HG02884 (cell line): Measurements from ENCODE around the gene ATAD3A.
A peak's percentile ranks its signal among the peaks of the same experiment; 100 is the strongest.
"Not testable (repeated sequence)": the region's sequence is repeated elsewhere in the genome, so short reads cannot be mapped to it uniquely, and the experiment has no call there.

Experiments used
- ATAC-seq: cut with Tn5 transposase; IDR thresholded peaks from one replicate; pipeline ENCODE4 v1.9.1; 2021; ENCODE audit warnings: mild to moderate bottlenecking, moderate library complexity; ENCODE audit not compliant: unreplicated experiment

ATAD3A gene

DNA sequence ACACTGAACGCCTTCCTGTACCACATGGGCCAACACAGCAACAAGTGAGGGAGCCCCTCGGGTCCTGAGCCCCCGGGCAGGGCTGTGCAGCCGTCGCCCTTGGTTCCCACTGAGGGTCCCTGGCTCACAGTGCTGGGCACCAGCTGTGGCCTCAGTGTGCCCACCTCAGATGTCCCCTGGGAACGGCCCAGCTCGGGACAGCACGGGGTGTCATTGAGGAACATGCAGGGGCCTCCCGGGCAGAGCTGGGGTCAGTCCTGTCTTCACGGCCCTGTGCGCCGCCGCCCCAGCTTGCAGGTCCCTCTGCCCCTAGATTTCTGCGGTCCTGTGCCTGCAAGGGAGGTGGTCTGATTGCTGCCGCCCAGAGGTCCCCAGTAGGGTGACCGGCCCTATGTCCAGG, 22.7 kb upstream of the ATAD3A start:
- no peak for ATAC-seq

DNA sequence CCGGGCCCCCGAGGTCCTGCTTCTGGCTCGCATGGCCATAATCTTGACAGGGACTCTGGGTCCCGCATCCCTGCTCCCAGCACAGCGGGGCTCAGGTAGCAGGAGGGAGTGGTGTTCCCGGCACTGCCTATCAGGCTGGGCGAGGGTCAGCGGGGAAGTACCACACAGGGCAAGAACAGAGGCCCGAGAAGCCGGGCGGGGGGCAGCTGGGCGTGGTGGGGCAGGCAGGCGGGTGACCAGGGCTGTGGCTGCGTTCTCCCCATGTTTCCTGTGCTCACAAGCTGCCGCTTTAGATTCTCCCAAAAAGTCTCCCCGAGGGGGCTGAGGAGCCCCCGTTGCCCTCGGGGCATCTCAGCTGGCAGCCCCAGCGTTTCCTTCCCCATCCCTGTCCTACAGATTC, 22.1 kb upstream of the ATAD3A start:
- no peak for ATAC-seq

GRCh38 chr1:1490633-1491230, 21.2 kb upstream of the ATAD3A start:
- ATAC-seq, result no peak

- no peak for ATAC-seq
Measured at GRCh38 chr1:1491601-1492000, 20.4 kb upstream of the ATAD3A start.

GRCh38 chr1:1494311-1494710, 17.7 kb upstream of the ATAD3A start:
- ATAC-seq, result not testable (repeated sequence)

GRCh38 chr1:1495461-1495975, 16.4 kb upstream of the ATAD3A start:
- not testable (repeated sequence) for ATAC-seq

- not testable (repeated sequence) for ATAC-seq
Measured at GRCh38 chr1:1504777-1505365, 7.1 kb upstream of the ATAD3A start.

GRCh38 chr1:1505366-1505798, 6.6 kb upstream of the ATAD3A start:
- not testable (repeated sequence) for ATAC-seq

- ATAC-seq, result not testable (repeated sequence)
Measured at GRCh38 chr1:1505801-1506200, 6.2 kb upstream of the ATAD3A start.

DNA sequence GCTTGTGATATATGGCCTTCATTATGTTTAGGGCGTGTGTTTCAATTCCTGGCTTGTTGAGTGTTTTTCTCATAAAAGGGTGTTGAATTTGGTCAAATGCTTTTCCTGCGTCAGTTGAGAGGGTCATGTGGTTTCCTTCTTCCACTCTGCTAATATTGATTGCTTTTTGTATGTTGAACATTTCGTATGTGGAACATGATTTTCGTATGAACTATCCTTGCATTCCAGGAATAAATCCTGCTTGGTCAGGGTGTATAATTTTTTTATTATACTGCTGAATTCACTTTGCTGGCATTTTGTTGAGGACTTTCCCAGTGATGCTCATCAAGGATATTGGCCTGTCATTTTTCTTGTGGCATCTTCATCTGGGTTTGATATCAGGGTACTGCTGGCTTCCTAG, 4.7 kb upstream of the ATAD3A start:
- no peak for ATAC-seq

GRCh38 chr1:1508775-1509464, 3.0 kb upstream of the ATAD3A start:
- ATAC-seq, result not testable (repeated sequence)

DNA sequence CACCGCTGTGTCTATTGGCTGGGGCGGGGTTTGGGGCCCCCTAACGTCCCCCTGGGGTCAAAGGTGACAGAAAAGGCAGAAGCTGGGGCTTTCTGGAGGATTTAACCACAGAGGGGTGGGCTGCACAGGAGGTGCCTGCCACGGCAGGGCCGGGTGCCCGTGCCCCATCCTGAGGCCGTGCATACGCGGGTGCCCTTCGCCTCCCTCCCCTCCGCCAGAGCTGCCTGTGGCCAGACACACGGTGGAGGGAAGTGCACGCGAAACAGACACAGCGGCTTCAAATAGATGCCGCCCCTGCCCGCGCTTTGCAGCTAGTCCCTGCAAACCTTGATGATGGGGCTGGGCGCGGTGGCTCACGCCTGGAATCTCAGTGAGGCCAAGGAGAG, 2.5 kb upstream of the ATAD3A start:
- not testable (repeated sequence) for ATAC-seq

DNA sequence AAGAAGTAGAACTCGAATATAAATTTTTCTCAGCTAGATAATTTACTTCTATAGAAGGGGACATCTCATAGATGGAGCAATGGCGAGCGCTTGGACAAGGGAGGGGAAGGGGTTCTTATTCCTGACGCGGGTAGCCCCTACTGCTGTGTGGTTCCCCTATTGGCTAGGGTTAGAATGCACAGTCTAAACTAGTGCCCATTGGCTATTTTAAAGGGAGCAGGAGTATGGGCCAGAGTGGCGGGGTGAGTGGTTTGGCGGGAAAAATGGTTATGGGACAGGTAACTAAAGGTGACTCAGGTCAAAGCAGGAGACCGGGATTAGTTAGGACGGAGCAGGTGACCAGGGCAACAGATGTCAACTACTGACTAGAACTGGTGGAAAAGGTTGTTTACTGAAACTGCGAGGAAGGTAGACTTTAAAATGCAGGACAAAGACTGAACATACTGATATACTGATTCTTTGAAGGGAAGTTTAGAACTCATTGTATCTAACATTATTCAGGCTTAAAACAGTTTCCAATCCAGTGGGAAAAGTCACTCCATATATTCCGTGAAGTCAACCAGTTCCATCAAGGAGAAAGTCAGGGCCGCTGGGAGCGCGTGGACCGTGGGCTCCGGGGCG, 940 bp upstream of the ATAD3A start:
- ATAC-seq, result no peak

- peak; percentile 13 for ATAC-seq
Measured at GRCh38 chr1:1512425-1512824, 463 bp downstream of the ATAD3A start.

DNA sequence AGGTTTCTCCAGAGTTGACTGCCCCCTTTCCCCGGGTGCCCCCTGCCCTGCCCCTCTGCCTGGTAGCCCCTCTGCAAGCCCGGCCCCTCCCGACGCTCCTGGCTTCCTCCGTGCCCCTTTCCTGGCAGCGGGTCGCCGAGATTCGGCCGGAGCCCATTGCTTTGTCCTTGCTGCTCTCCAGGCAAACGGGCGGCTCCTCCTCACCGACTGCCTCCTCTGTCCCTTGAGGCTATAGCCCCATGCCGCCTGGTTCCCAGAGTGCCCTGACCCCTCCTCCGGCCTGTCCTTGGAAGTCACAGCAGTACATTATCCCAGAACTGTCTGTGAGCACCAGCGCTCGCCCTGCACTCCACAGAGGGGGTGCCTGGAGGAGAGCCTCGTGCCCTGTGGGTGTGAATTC, 1.7 kb downstream of the ATAD3A start:
- not testable (repeated sequence) for ATAC-seq

DNA sequence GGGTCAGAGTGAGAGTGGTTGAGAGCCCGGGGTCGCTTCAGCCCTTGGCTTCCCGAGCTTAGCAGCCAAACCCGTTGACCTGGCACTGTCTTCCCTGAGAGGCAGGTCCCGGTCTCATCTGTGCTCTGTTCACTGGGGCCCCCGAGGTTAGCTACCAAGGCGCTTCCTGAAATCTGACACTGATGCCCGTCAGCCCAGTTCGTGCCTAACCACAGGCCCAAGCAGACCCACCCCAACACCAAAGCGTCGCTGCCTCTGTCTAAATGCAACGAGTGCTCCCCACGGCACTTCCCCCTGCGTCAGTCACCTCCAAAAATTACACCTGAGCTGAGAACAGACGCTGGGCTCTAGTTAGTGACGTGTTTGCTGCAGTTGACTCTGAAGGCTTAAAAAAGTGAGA, 2.4 kb downstream of the ATAD3A start:
- not testable (repeated sequence) for ATAC-seq

DNA sequence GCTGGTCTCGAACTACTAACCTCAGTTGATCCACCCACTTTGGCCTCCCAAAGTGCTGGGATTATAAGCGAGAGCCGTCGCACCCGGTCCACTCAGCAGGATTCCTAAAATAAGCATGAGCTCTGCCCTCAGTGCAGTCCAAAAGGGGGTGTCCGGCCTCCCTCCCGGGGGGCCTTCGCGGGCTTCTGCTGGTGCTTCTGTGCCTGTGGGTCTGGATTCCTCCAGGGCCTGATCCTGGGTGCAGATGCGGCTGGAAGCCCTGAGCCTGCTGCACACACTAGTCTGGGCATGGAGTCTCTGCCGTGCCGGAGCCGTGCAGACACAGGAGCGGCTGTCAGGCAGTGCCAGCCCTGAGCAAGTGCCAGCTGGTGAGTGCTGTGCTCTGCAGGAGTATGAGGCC, 5.0 kb downstream of the ATAD3A start:
- ATAC-seq, result not testable (repeated sequence)

DNA sequence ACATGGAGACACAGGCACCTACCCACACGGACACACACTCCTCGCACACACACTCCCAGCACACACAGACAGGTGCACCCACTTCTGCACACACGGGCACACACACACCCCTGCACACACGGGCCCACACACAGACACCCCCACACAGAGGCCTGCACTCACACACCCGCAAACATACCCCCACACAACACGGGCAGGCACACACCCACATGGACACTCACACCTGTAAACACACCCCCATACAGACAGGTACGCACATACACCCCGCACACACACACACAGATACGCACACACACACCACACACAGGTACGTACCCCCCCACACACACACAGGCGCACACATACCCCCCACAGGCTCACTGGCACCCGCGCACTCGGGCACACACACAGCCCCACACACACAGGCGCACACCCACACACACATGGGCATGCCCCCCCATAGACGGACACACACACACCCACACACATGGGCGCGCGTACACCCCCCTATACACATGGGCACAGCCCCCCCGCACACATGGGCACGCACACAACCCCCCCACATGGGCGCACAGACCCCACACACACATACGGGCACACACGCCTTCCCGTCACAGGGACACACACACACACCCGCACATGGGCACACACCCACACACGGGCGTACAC, 6.1 kb downstream of the ATAD3A start:
- ATAC-seq, result no peak

GRCh38 chr1:1518621-1519007, 6.7 kb downstream of the ATAD3A start:
- ATAC-seq, result not testable (repeated sequence)

DNA sequence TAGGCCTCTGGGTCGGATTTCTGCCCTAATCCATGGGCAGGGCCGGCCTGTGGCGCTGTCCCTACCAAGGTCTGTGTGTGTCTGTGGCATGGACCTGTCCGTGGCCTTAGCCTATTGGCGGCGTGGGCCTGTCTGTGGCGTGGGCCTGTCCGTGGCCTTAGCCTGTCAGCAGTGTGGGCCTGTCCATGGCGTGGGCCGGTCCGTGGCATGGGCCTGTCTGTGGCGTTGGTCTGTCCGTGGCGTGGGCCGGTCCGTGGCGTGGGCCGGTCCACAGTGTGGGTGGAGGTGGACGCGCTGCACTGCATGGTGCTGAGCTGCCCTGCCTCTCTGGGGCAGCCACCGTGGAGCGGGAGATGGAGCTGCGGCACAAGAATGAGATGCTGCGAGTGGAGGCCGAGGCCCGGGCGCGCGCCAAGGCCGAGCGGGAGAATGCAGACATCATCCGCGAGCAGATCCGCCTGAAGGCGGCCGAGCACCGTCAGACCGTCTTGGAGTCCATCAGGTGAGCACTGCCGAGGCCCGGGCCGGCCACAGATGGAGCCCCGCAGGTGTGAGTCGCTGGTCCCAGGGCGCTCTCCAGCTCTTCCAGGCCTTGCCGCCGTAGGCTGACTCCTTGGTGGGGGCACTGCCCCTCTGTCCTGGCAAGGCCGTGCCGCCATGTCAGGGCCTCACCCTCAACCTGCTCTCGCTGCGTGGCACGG, 8.0 kb downstream of the ATAD3A start:
- ATAC-seq, result not testable (repeated sequence)
